IPS-18a (cell line): ENCODE data around the gene BLMH.

Experiments
- H3K27ac ChIP-seq: one replicate; pipeline ENCODE4 v1.5.1; 2013; ENCODE audit warnings: low read length
- H3K27me3 ChIP-seq: one replicate; pipeline ENCODE4 v1.6.1; 2013; ENCODE audit warnings: mild to moderate bottlenecking, low read length; ENCODE audit not compliant: control insufficient read depth, insufficient read depth
- H3K36me3 ChIP-seq: one replicate; pipeline ENCODE4 v1.6.1; 2013; ENCODE audit warnings: low read depth, low read length; ENCODE audit not compliant: control insufficient read depth
- H3K4me1 ChIP-seq: one replicate; pipeline ENCODE4 v1.6.1; 2013; ENCODE audit warnings: low read depth, low read length; ENCODE audit not compliant: control insufficient read depth
- H3K4me3 ChIP-seq: one replicate; pipeline ENCODE4 v1.5.1; 2013; ENCODE audit warnings: low read length
- H3K9ac ChIP-seq: one replicate; pipeline ENCODE4 v1.6.1; 2013; ENCODE audit warnings: mild to moderate bottlenecking, low read length, moderate library complexity
- H3K9me3 ChIP-seq: one replicate; pipeline ENCODE4 v1.6.1; 2013; ENCODE audit warnings: low read depth, low read length; ENCODE audit not compliant: control insufficient read depth

The BLMH gene

GRCh38 chr17:30291543-30292285 lies at the start of gene BLMH:
Gene BLMH, minus strand, starts transcription at chr17:30291944. Its CDS starts 125 bp downstream, at chr17:30291819.
- Histone ChIP-seq H3K9me3 (no peaks in the 10 kb centered on the region), H3K27me3 (peaks cover 29% of the 10 kb centered on the region), H3K36me3 (peaks cover 13% of the 10 kb centered on the region), H3K27ac (no peak within 1 kb of the TSS), H3K9ac (peak within 1 kb of the TSS; percentile 70), H3K4me3 (peak within 1 kb of the TSS; percentile 73), H3K4me1 (no peaks in the 10 kb centered on the region)

DNA sequence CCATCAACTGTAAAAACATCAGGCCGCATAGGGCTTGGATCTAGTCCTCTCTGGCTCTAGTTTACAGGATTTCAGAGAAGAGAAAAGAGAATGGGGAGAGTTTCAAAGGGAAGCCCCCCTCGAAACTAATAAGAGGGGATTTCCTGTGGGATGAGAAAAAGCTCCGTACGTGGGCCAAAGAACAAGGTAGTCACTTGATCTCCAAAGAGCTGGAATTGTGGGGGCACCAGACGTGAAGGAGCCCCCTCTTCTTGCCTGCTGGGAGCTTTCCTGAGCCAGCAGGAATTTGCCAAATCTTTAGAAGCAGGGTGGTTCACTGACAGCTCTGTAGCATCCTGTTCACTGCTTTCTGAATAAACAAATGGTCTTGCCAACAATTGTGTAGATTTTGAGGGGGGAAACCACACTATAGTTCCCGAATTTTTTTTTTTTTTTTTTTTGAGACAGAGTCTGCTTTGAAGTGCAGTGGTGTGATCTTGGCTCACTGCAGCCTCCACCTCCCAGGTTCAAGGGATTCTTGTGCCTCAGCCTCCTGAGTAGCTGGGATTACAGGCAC lies 49.1 kb upstream of the BLMH start:
- no peaks in the 10 kb centered on the region for H3K27me3 ChIP-seq
- no peak overlapping the region for H3K27ac ChIP-seq
- peaks cover 12% of the 10 kb centered on the region for H3K4me1 ChIP-seq
- no peaks in the 10 kb centered on the region for H3K36me3 ChIP-seq
- H3K4me3 ChIP-seq, result peak overlapping the region; percentile 18
- no peaks in the 10 kb centered on the region for H3K9me3 ChIP-seq
- H3K9ac ChIP-seq, result no peak overlapping the region

GRCh38 chr17:30339086-30339485 lies 47.3 kb upstream of the BLMH start:
- H3K9me3 ChIP-seq, result no peaks in the 10 kb centered on the region
- H3K27me3 ChIP-seq, result no peaks in the 10 kb centered on the region
- H3K9ac ChIP-seq, result no peak overlapping the region
- H3K4me1 ChIP-seq, result peaks cover 12% of the 10 kb centered on the region
- H3K27ac ChIP-seq, result no peak overlapping the region
- no peak overlapping the region for H3K4me3 ChIP-seq
- H3K36me3 ChIP-seq, result no peaks in the 10 kb centered on the region

GRCh38 chr17:30337393-30337999 lies 45.8 kb upstream of the BLMH start:
- no peak overlapping the region for H3K4me3 ChIP-seq
- no peak overlapping the region for H3K27ac ChIP-seq
- no peaks in the 10 kb centered on the region for H3K27me3 ChIP-seq
- H3K4me1 ChIP-seq, result peaks cover 12% of the 10 kb centered on the region
- no peaks in the 10 kb centered on the region for H3K36me3 ChIP-seq
- no peaks in the 10 kb centered on the region for H3K9me3 ChIP-seq
- no peak overlapping the region for H3K9ac ChIP-seq

- Histone ChIP-seq H3K9ac (no peak overlapping the region), H3K27ac (no peak overlapping the region), H3K36me3 (no peaks in the 10 kb centered on the region), H3K4me3 (no peak overlapping the region), H3K27me3 (no peaks in the 10 kb centered on the region), H3K4me1 (peaks cover 12% of the 10 kb centered on the region), H3K9me3 (no peaks in the 10 kb centered on the region)
Observed at GRCh38 chr17:30336369-30337171, 44.8 kb upstream of the BLMH start.

GRCh38 chr17:30334421-30334820 lies 42.7 kb upstream of the BLMH start:
- H3K9me3 ChIP-seq, result no peaks in the 10 kb centered on the region
- H3K9ac ChIP-seq, result no peak overlapping the region
- H3K27me3 ChIP-seq, result no peaks in the 10 kb centered on the region
- no peaks in the 10 kb centered on the region for H3K4me1 ChIP-seq
- H3K36me3 ChIP-seq, result no peaks in the 10 kb centered on the region
- no peak overlapping the region for H3K27ac ChIP-seq
- no peak overlapping the region for H3K4me3 ChIP-seq

DNA sequence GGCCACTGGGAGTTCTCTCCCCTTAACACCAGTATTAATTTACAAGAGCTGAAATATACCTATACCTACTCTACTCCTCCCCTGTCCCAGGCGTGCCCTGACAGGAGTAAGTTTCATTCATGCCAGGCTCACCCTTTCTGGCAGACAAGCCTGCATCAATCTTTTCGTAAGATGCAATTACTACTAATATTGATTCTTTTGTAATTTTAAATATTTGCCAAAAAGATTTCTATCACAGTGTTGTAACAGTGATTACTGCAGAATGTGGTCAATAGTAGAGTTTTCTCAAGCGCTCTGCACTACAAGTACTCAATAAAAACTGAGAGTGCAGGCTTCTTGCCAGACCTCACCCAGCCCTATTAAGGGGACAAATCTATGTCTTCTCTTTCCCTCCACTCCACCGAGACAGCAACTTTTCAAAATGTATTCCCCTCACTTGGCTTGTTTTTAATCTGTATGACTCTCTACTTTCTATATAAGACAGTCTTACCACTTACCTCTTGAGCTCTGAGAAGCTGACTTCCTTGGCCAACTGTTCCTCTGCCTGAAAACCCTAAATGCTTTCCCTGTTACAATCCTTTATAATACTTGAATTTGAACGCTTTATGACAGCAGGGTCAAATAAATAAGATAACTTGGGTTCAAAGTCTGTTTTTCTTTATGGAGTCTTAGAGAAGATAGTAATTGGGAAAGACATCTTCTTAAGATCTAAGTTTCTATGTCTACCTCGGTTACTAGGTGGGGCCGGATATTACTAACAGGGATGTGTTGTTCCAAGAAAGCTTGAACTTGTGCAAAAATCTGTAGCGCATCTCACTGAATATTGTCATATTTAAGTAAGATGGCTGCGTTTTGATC lies 42.0 kb upstream of the BLMH start, which contains the start of gene TMIGD1:
Gene TMIGD1 (minus strand): TSS at position 555 of the 858 bp plus-strand sequence. CDS start 1,924 bp downstream, outside the sequence.
- H3K4me1 ChIP-seq, result no peaks in the 10 kb centered on the region
- H3K9ac ChIP-seq, result no peak within 1 kb of the TSS
- H3K36me3 ChIP-seq, result no peaks in the 10 kb centered on the region
- H3K9me3 ChIP-seq, result no peaks in the 10 kb centered on the region
- H3K27ac ChIP-seq, result no peak within 1 kb of the TSS
- H3K4me3 ChIP-seq, result no peak within 1 kb of the TSS
- no peaks in the 10 kb centered on the region for H3K27me3 ChIP-seq

GRCh38 chr17:30332057-30332542 lies 40.4 kb upstream of the BLMH start:
- Histone ChIP-seq H3K27ac (no peak overlapping the region), H3K9ac (no peak overlapping the region), H3K4me3 (no peak overlapping the region), H3K9me3 (no peaks in the 10 kb centered on the region), H3K27me3 (no peaks in the 10 kb centered on the region), H3K4me1 (no peaks in the 10 kb centered on the region), H3K36me3 (no peaks in the 10 kb centered on the region)

DNA sequence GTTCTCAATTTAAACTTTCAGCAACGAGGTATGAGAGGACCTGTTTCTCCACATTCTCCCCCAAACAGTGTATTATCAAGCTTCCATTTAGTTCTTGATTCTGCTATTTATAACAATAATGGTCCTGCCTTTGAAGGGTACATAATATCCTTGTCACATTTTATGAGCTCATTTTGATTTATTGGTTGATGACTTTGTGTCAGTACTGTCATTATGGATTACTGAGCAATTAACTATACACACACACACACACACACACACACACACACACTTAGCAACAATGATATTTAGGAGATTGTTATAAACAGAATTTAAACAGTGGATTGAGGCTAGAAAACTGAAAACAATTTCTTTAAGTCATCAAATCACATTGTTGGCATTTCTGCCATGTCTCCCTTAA lies 35.1 kb upstream of the BLMH start:
- Histone ChIP-seq H3K27me3 (no peaks in the 10 kb centered on the region), H3K36me3 (no peaks in the 10 kb centered on the region), H3K27ac (no peak overlapping the region), H3K9me3 (no peaks in the 10 kb centered on the region), H3K4me3 (no peak overlapping the region), H3K4me1 (no peaks in the 10 kb centered on the region), H3K9ac (no peak overlapping the region)

GRCh38 chr17:30324723-30325122 lies 33.0 kb upstream of the BLMH start:
- Histone ChIP-seq H3K4me1 (no peaks in the 10 kb centered on the region), H3K9ac (no peak overlapping the region), H3K27me3 (no peaks in the 10 kb centered on the region), H3K4me3 (no peak overlapping the region), H3K9me3 (no peaks in the 10 kb centered on the region), H3K36me3 (no peaks in the 10 kb centered on the region), H3K27ac (no peak overlapping the region)
